Tibial nerve (tissue), 4 donors: ENCODE data around the gene GRM4. TPM values are rescaled to one million over a fixed set of nuclear protein-coding genes. Genes with fewer than 3 reads are reported as not detected.

Experiments
- DNase-seq, 2 donors: peaks; one replicate each; pipeline ENCODE4 v3.0.0-alpha.2; 2019; ENCODE audit warnings: low spot score in 2 of 2
- H3K27ac ChIP-seq, 4 donors: fragments of 200-600 bp; sonication (generic) in 3 of 4; one replicate each; pipeline ENCODE4 v1.5.1; 2017 to 2019; ENCODE audit warnings: mild to moderate bottlenecking in 1 of 4
- H3K27me3 ChIP-seq, 2 donors: fragments of 200-600 bp; sonication (generic) in 1 of 2; one replicate each; pipeline versions ENCODE4 v1.5.1 to v1.6.0; 2017 to 2019
- H3K36me3 ChIP-seq, 3 donors: fragments of 200-600 bp; sonication (generic); one replicate each; pipeline ENCODE4 v1.5.1; 2018 to 2019
- H3K4me1 ChIP-seq, 4 donors: fragments of 200-600 bp; sonication (generic) in 3 of 4; one replicate each; pipeline ENCODE4 v1.5.1; 2017 to 2019
- H3K4me3 ChIP-seq, 4 donors: fragments of 200-600 bp; sonication (generic) in 3 of 4; one replicate each; pipeline ENCODE4 v1.5.1; 2017 to 2019; ENCODE audit warnings: mild to moderate bottlenecking in 1 of 4, moderate library complexity in 1 of 4
- H3K9me3 ChIP-seq, 4 donors: fragments of 200-600 bp; sonication (generic) in 3 of 4; one replicate each; pipeline ENCODE4 v1.5.1; 2017 to 2019
- EP300 ChIP-seq, 2 donors: sonication (generic); formaldehyde crosslinking; IDR thresholded peaks; one replicate each; pipeline ENCODE4 v1.6.1; 2017; ENCODE audit warnings: antibody characterized with exemption in 2 of 2, mild to moderate bottlenecking in 1 of 2
- POLR2A ChIP-seq, 2 donors: fragments of 450-650 bp; IDR thresholded peaks; one replicate each; pipeline ENCODE4 v1.6.1; 2017; ENCODE audit warnings: antibody characterized with exemption in 2 of 2, mild to moderate bottlenecking in 2 of 2, moderate library complexity in 2 of 2
- WGBS, 2 donors: methylation state at CpG; one replicate each; pipeline ENCODE4 v1.1.5; 2018; 5-methylcytosine and 5-hydroxymethylcytosine counted together
- total RNA-seq, 4 donors: library from RNA; depleted of rRNA; stranded (reverse); fragments of >200 nt; gene quantifications; one replicate each; pipeline ENCODE4 v1.1.0, GENCODE V29; 2016
- TF ChIP-seq, protein P1 (sequence below), 5 experiments: fragments of 200-600 bp in 3 of 5; fragments of 450-650 bp in 2 of 5; sonication (generic) in 3 of 5; IDR thresholded peaks; one replicate each; pipeline ENCODE4 v1.5.1; 2016 to 2019; ENCODE audit warnings: antibody characterized with exemption in 5 of 5, mild to moderate bottlenecking in 3 of 5, moderate library complexity in 2 of 5

GRM4 gene
- total RNA-seq, 4 donors from 2014 or later: not detected

DNA sequence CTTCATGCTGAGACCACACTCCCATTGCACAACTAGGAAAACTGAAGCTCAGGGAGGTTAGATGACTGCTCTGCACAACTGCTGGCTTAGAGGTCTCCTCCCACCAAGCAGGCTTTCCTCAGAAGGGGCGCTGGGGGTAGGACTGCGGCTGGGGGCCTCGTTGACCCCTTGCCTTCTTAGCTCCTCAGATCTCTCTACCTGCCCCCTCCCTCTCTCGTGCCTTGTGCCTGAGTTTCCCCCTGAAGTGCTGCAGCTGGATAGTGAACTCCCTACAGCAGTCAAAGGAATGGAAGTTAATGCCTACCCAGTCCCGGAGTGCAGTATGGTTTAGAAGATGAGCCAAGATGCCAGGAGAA lies 149.8 kb downstream of the GRM4 start:
- 56 to 61% methylated on average over 5 of the region's 5 CpGs for WGBS, 2 donors
- H3K36me3 ChIP-seq: no peaks in the 10 kb centered on the region
- peaks cover 0 to 13% of the 10 kb centered on the region in 2 donors for H3K27me3 ChIP-seq
- no peak for DNase-seq
- peaks cover 0 to 5% (median 0%) of the 10 kb centered on the region in 4 donors for H3K9me3 ChIP-seq
- H3K27ac ChIP-seq: no peak overlapping the region
- TF ChIP-seq, protein P1, sequence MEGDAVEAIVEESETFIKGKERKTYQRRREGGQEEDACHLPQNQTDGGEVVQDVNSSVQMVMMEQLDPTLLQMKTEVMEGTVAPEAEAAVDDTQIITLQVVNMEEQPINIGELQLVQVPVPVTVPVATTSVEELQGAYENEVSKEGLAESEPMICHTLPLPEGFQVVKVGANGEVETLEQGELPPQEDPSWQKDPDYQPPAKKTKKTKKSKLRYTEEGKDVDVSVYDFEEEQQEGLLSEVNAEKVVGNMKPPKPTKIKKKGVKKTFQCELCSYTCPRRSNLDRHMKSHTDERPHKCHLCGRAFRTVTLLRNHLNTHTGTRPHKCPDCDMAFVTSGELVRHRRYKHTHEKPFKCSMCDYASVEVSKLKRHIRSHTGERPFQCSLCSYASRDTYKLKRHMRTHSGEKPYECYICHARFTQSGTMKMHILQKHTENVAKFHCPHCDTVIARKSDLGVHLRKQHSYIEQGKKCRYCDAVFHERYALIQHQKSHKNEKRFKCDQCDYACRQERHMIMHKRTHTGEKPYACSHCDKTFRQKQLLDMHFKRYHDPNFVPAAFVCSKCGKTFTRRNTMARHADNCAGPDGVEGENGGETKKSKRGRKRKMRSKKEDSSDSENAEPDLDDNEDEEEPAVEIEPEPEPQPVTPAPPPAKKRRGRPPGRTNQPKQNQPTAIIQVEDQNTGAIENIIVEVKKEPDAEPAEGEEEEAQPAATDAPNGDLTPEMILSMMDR (IDR thresholded peaks at IDR 0.05): no peak
- TF ChIP-seq POLR2A (IDR thresholded peaks at IDR 0.05): no peak
- TF ChIP-seq EP300 (IDR thresholded peaks at IDR 0.05): no peak
- H3K4me1 ChIP-seq: no peaks in the 10 kb centered on the region
- no peak overlapping the region for H3K4me3 ChIP-seq

DNA sequence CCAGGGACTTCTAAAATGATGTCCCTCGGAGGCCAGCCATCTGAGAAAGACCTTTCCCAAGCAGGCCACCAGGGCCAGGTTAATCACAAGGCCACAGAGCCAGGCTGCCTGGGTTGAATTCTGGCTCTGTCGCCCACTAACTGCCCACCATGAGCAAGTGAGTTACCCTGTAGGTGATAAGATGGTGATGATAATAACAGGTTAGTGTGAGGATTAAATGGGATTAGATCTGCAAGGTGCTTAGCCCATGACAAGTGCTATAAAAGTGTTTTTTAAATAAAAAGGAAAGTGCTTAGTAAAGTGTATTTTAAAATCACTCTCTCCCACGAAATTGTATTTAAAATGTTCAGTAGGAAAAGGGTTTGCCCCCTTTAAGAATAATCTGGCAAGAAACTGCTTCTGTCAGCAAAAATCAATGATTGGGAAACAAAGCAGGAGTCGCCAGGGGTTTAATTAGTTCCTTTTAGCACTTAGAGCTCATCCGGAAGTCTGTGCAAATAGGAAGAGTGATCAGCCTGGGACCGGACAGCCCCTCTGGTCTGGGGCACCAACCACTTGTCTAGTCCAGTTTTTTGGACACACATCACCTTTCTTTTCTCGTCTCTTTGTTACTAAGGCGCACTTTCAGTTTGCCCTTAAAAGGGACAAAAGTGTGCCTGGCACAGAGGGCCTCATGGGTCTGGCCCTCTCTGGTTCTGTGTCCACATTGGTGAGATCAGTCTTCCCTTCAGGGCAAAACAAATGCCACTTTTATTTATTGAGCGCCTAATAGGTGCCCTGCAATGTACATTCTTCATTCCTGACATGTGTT lies 150.4 kb downstream of the GRM4 start:
- no peaks in the 10 kb centered on the region for H3K4me1 ChIP-seq
- H3K36me3 ChIP-seq: no peaks in the 10 kb centered on the region
- WGBS, 2 donors: 47 to 50% methylated on average over 9 of the region's 9 CpGs
- H3K27ac ChIP-seq: no peak overlapping the region
- TF ChIP-seq EP300 (IDR thresholded peaks at IDR 0.05) (no peak), POLR2A (IDR thresholded peaks at IDR 0.05) (no peak)
- TF ChIP-seq, protein P1 (IDR thresholded peaks at IDR 0.05): no peak
- no peak for DNase-seq
- H3K4me3 ChIP-seq: no peak overlapping the region
- H3K27me3 ChIP-seq: peaks cover 0 to 13% of the 10 kb centered on the region in 2 donors
- H3K9me3 ChIP-seq: peaks cover 0 to 5% (median 0%) of the 10 kb centered on the region in 4 donors

DNA sequence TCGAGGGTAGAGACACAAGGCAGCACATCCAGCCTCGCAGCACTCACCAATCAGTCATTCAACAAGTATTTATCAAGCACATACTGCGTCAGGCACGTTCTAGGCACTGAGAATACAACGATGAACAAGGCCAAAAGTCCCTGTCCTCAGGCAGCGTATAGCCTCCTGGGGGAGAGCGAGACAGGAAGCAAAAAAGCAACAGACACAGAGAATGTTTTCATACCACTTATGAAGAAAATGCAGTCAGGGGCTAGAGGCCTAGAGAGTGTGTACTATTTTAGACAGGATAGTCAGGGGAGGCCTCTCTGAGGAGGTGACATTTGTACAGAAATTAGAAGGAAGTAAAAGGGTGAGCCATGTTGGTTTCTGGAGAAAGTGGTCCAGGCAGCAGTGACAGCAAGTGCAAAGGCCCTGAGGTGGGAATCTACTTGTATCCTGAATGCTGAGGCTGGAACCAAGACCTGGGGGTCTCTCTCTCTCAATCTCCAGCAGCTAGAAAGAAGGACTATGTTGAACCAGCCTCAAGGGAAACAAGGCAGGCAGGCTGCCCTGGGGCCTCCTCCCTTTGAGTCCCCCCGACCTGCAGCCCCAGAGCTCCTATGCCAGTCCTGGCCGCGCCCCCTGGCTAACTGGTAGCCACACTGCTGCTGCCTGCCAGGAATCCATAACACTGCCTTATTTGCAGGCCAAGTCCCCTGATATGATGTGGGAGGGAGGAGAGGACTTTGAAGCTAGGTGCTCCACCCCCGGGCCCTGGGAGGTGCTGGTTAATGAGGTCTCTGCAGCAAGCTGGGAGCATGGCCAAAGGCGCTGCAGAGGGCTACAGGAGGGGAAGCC lies 151.2 kb downstream of the GRM4 start:
- Histone ChIP-seq H3K9me3 (peaks cover 0 to 5% (median 0%) of the 10 kb centered on the region in 4 donors), H3K27me3 (peaks cover 0 to 13% of the 10 kb centered on the region in 2 donors), H3K4me3 (no peak overlapping the region), H3K27ac (no peak overlapping the region), H3K4me1 (no peaks in the 10 kb centered on the region), H3K36me3 (no peaks in the 10 kb centered on the region)
- WGBS, 2 donors: 81 to 84% methylated on average over 12 of the region's 12 CpGs
- no peak for DNase-seq
- TF ChIP-seq, protein P1 (IDR thresholded peaks at IDR 0.05): no peak
- TF ChIP-seq EP300 (IDR thresholded peaks at IDR 0.05): no peak
- no peak for TF ChIP-seq POLR2A (IDR thresholded peaks at IDR 0.05)

DNA sequence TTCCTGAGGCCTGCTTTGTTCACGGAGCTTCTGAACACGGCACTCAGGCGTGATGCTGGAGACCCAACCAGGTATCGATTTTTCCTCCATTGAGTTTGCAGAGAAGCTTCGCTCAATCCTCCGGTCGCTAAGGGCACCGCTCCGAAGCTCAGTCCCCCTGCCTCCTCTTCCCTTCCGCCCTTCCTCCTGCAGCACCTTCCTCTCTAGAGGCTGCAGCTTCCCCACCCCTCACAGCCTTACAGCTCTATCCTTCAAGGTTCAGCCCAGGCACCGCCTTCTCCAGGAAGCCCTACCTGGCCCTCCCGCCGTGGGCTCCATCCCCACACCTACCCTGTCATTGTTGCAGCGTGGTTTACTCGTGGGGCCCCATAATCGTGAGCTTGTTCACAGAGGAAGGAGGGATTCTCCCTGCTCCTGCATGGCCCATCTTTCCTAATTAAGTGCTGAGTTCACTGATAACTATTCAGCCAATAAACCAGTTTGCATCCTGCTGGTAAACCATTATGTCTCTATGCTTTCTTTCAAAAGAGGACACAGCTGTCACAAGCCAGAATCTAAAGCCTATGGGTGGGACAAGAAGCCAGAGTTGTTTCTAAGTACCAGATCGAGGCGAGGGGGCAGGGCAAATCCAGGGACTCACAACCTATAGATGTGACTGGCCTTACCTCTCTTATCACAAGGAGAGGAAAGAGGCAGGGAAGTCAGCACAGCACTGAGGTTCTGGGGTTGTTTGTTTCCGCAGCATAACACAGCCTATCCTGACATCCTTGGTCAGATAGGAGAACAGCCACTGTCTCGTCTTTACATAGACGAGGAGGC lies 152.0 kb downstream of the GRM4 start:
- DNase-seq: no peak
- WGBS, 2 donors: 61 to 68% methylated on average over 21 of the region's 21 CpGs
- peaks cover 0 to 5% (median 0%) of the 10 kb centered on the region in 4 donors for H3K9me3 ChIP-seq
- no peaks in the 10 kb centered on the region for H3K4me1 ChIP-seq
- no peak overlapping the region for H3K27ac ChIP-seq
- TF ChIP-seq POLR2A (IDR thresholded peaks at IDR 0.05) (no peak), EP300 (IDR thresholded peaks at IDR 0.05) (no peak)
- TF ChIP-seq, protein P1 (IDR thresholded peaks at IDR 0.05): no peak
- H3K4me3 ChIP-seq: no peak overlapping the region
- H3K36me3 ChIP-seq: no peaks in the 10 kb centered on the region
- peaks cover 0 to 13% of the 10 kb centered on the region in 2 donors for H3K27me3 ChIP-seq
